HG02759 (cell line): ENCODE results near the gene CTSW.
"Not testable (repeated sequence)": the region's sequence is repeated elsewhere in the genome, so short reads cannot be mapped to it uniquely, and the experiment has no call there.

Source experiments
- ATAC-seq: cut with Tn5 transposase; IDR thresholded peaks from one replicate; pipeline ENCODE4 v1.9.1; 2021; ENCODE audit warnings: mild to moderate bottlenecking, moderate library complexity; ENCODE audit not compliant: unreplicated experiment

The CTSW gene

GRCh38 chr11:65884716-65885092, 5.1 kb downstream of the CTSW start:
- no peak for ATAC-seq

GRCh38 chr11:65885231-65885630, 5.6 kb downstream of the CTSW start:
- no peak for ATAC-seq

- no peak for ATAC-seq
Observed at GRCh38 chr11:65885808-65886536, 6.3 kb downstream of the CTSW start.

GRCh38 chr11:65886826-65887722, 7.4 kb downstream of the CTSW start:
- no peak for ATAC-seq

GRCh38 chr11:65887723-65888162, 8.1 kb downstream of the CTSW start:
- ATAC-seq = peak; percentile 3

GRCh38 chr11:65888163-65888814, 8.7 kb downstream of the CTSW start, which contains the start of gene FIBP:
Gene FIBP (minus strand): TSS chr11:65888471. CDS start chr11:65888418, 53 bp downstream.
- ATAC-seq = peak; percentile 55

GRCh38 chr11:65890324-65891218, 10.9 kb downstream of the CTSW start, which contains the start of gene CCDC85B:
Gene CCDC85B (plus strand): TSS chr11:65890673. CDS start chr11:65890784, 111 bp downstream.
- peak; percentile 59 for ATAC-seq

GRCh38 chr11:65891219-65892136, 11.8 kb downstream of the CTSW start:
- ATAC-seq = no peak

- not testable (repeated sequence) for ATAC-seq
Observed at GRCh38 chr11:65892137-65892540, 12.5 kb downstream of the CTSW start.

- no peak for ATAC-seq
Observed at GRCh38 chr11:65892661-65893317, 13.2 kb downstream of the CTSW start.

GRCh38 chr11:65894034-65894591, 14.5 kb downstream of the CTSW start:
- ATAC-seq = no peak

GRCh38 chr11:65895482-65895981, 15.9 kb downstream of the CTSW start:
- ATAC-seq = no peak

- ATAC-seq = no peak
Observed at GRCh38 chr11:65896034-65896999, 16.7 kb downstream of the CTSW start.

GRCh38 chr11:65897020-65897471, 17.4 kb downstream of the CTSW start:
- ATAC-seq = no peak

GRCh38 chr11:65898656-65899355, 19.2 kb downstream of the CTSW start:
- ATAC-seq = no peak
